ENCODE results near the gene DEPDC4.
"Not testable (repeated sequence)": the region's sequence is repeated elsewhere in the genome, so short reads cannot be mapped to it uniquely, and the experiment has no call there.

Gene DEPDC4

GRCh38 chr12:100239589-100239988 is 27.3 kb downstream of the DEPDC4 start:
- TF ChIP-seq, protein P1, sequence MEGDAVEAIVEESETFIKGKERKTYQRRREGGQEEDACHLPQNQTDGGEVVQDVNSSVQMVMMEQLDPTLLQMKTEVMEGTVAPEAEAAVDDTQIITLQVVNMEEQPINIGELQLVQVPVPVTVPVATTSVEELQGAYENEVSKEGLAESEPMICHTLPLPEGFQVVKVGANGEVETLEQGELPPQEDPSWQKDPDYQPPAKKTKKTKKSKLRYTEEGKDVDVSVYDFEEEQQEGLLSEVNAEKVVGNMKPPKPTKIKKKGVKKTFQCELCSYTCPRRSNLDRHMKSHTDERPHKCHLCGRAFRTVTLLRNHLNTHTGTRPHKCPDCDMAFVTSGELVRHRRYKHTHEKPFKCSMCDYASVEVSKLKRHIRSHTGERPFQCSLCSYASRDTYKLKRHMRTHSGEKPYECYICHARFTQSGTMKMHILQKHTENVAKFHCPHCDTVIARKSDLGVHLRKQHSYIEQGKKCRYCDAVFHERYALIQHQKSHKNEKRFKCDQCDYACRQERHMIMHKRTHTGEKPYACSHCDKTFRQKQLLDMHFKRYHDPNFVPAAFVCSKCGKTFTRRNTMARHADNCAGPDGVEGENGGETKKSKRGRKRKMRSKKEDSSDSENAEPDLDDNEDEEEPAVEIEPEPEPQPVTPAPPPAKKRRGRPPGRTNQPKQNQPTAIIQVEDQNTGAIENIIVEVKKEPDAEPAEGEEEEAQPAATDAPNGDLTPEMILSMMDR (IDR thresholded peaks at IDR 0.05; ENCODE audit: borderline replicate concordance, insufficient read depth, low read depth, low read length), result no peak
- no peak overlapping the region for H3K4me3 ChIP-seq (ENCODE audit: low read depth, low read length)

DNA sequence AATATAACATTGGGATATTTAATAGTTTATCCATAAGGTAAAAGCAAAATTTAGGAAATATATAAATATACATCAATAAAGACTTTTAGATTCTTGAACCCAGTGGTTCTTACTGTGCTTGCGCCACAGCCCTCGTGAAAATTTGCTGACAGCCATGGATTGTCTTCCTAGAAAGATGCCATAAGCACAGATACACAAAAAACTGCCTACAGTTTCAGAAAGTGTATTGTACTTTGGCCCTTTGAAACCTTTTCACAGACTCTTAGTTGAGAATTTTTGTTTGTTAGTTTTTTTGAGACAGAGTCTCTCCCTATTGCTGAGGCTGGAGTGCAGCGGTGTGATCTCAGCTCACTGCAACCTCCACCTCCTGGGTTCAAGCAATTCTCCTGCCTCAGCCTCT is 28.1 kb downstream of the DEPDC4 start:
- TF ChIP-seq, protein P1 (IDR thresholded peaks at IDR 0.05; ENCODE audit: borderline replicate concordance, insufficient read depth, low read depth, low read length), result no peak
- no peak overlapping the region for H3K4me3 ChIP-seq (ENCODE audit: low read depth, low read length)

DNA sequence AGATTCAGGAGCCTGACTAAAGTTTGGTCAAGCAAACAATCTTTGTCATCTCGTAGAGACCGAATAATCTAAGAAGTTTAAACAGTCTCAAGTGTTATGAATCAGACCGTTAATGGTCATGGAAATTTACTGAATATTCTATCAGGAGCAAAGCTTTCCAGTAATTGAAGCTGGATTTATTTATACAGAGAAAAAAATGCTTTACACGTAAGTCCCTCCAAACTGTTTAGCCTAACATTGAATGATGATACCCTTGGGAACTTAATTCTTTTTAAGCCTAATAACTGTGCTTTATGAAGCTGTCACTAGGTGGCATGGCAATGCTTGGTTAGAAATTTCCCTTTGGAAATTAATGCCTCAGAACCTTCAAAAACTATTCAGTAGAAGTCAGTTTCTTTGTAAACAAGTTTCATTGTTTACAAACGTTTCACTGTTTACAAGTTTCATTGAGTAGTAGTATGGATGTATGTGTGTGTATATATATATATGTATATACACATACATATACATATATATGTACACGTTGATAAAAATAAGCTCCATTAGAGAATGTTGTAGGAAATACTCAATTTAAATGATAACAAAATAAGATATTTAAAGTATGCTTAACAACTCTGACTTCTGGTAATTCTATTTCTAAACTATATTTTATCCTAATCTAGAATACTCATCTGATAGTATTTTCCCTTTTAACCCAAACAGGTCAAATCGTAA is 32.1 kb downstream of the DEPDC4 start:
- TF ChIP-seq, protein P1 (IDR thresholded peaks at IDR 0.05; ENCODE audit: borderline replicate concordance, insufficient read depth, low read depth, low read length), result peak; percentile 52; the same call in 1 of the 2 replicates
- no peak overlapping the region for H3K4me3 ChIP-seq (ENCODE audit: low read depth, low read length)

DNA sequence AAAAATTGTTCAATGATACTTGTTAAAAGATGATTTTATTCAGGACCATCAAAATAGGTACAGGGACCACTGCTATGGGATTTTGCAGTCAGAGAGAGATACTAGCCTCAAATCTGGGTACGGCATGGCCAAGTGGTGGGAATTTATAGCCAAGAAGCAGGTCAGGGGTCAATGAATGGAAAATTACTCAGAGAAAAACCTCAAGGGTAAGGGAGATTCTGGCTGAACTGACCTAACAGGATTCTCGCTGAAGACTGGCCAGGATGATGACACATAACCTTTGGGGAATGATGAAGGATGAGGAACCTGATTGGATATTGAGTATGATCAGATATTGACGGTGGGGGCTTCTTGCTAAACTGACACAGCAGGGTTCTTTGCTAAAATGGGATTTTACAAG is 32.7 kb downstream of the DEPDC4 start:
- TF ChIP-seq, protein P1 (IDR thresholded peaks at IDR 0.05; ENCODE audit: borderline replicate concordance, insufficient read depth, low read depth, low read length), result no peak
- no peak overlapping the region for H3K4me3 ChIP-seq (ENCODE audit: low read depth, low read length)

GRCh38 chr12:100231873-100232272 is 35.0 kb downstream of the DEPDC4 start:
- not testable (repeated sequence) for H3K4me3 ChIP-seq (ENCODE audit: low read depth, low read length)

DNA sequence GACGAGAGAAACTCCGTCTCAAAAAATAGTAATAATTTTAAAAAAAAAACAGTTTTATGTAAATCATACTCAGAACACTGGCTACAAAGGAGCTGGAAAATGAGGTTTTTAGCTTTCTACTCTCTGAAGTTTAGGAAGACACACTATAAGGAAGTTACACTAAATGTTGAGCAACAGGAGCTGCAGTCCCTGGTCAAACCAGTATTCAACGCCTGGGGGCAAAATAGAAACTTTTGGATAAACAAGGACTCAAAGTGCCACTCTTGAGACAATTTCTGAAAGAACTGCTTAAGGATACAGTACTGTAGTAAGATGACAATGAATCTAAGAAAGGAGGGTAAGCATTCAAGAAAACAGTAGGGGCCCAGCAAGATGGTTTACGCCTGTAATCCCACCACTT is 37.0 kb downstream of the DEPDC4 start:
- TF ChIP-seq, protein P1 (IDR thresholded peaks at IDR 0.05; ENCODE audit: borderline replicate concordance, insufficient read depth, low read depth, low read length), result no peak
- H3K4me3 ChIP-seq (ENCODE audit: low read depth, low read length), result no peak overlapping the region

GRCh38 chr12:100229036-100229635 is 37.7 kb downstream of the DEPDC4 start:
- no peak overlapping the region for H3K4me3 ChIP-seq (ENCODE audit: low read depth, low read length)
- TF ChIP-seq, protein P1 (IDR thresholded peaks at IDR 0.05; ENCODE audit: borderline replicate concordance, insufficient read depth, low read depth, low read length), result no peak
